HG03159 (cell line): Measurements from ENCODE around the gene RFLNA.

Source experiments
- ATAC-seq: cut with Tn5 transposase; IDR thresholded peaks from one replicate; pipeline ENCODE4 v1.9.1; 2021; ENCODE audit warnings: mild to moderate bottlenecking, moderate library complexity; ENCODE audit not compliant: unreplicated experiment

The RFLNA gene

GRCh38 chr12:124302807-124303578, 8.1 kb downstream of the RFLNA start:
- ATAC-seq: no peak

GRCh38 chr12:124303579-124304313, 8.9 kb downstream of the RFLNA start:
- no peak for ATAC-seq

- no peak for ATAC-seq
These were observed 9.5 kb downstream of the RFLNA start for GRCh38 chr12:124304314-124304790.

- no peak for ATAC-seq
These were observed 10.2 kb downstream of the RFLNA start for GRCh38 chr12:124305136-124305535.

- ATAC-seq: no peak
These were observed 11.1 kb downstream of the RFLNA start for GRCh38 chr12:124305776-124306685.

GRCh38 chr12:124306686-124307555, 12.0 kb downstream of the RFLNA start:
- no peak for ATAC-seq

GRCh38 chr12:124307556-124307825, 12.6 kb downstream of the RFLNA start:
- no peak for ATAC-seq

GRCh38 chr12:124308741-124309140, 13.8 kb downstream of the RFLNA start:
- no peak for ATAC-seq

- ATAC-seq: no peak
These were observed 14.3 kb downstream of the RFLNA start for GRCh38 chr12:124309231-124309630.

GRCh38 chr12:124309744-124310143, 14.9 kb downstream of the RFLNA start:
- no peak for ATAC-seq

GRCh38 chr12:124310178-124310577, 15.3 kb downstream of the RFLNA start:
- ATAC-seq: no peak

- no peak for ATAC-seq
These were observed 15.9 kb downstream of the RFLNA start for GRCh38 chr12:124310785-124311184.

GRCh38 chr12:124311292-124312109, 16.6 kb downstream of the RFLNA start:
- no peak for ATAC-seq

GRCh38 chr12:124312601-124313000, 17.7 kb downstream of the RFLNA start:
- no peak for ATAC-seq

GRCh38 chr12:124314207-124314606, 19.3 kb downstream of the RFLNA start:
- no peak for ATAC-seq

GRCh38 chr12:124314766-124315165, 19.9 kb downstream of the RFLNA start:
- ATAC-seq: no peak

- no peak for ATAC-seq
These were observed 20.6 kb downstream of the RFLNA start for GRCh38 chr12:124315372-124316044.

- ATAC-seq: no peak
These were observed 21.5 kb downstream of the RFLNA start for GRCh38 chr12:124316257-124316900.

GRCh38 chr12:124317400-124317799, 22.5 kb downstream of the RFLNA start:
- no peak for ATAC-seq
